CD4-positive, CD25-positive, alpha-beta regulatory T cell (primary cell): Measurements from ENCODE around the gene SLC50A1. TPM values are rescaled to one million over a fixed set of nuclear protein-coding genes. Genes with fewer than 3 reads are reported as not detected.

ENCODE experiments used
- ATAC-seq, 2 donors: fragments of 150-1000 bp; cut with Tn5 transposase; one replicate each; pipeline ENCODE4 v1.10.0; 2021; ENCODE audit warnings: low read depth in 2 of 2, moderate number of reproducible peaks in 2 of 2, moderate library complexity in 1 of 2
- DNase-seq, 3 donors: peaks; one replicate each; pipeline versions ENCODE4 v3.0.0 to v3.0.0-alpha.2; 2012 to 2022; ENCODE audit warnings: mixed read lengths in 1 of 3
- H3K27ac ChIP-seq: one replicate; pipeline ENCODE4 v1.7.0; 2013; ENCODE audit warnings: mild to moderate bottlenecking, low read length; ENCODE audit not compliant: insufficient read depth, poor library complexity, severe bottlenecking
- H3K27me3 ChIP-seq: one replicate; pipeline ENCODE4 v1.7.0; 2013; ENCODE audit warnings: low read length; ENCODE audit not compliant: control insufficient read depth, insufficient read depth
- H3K36me3 ChIP-seq: one replicate; pipeline ENCODE4 v1.7.0; 2013; ENCODE audit warnings: mild to moderate bottlenecking, low read length, moderate library complexity; ENCODE audit not compliant: control insufficient read depth, insufficient read depth
- H3K4me1 ChIP-seq: 2 replicates; pipeline ENCODE4 v1.7.0; 2013; ENCODE audit warnings: mild to moderate bottlenecking, low read length; ENCODE audit not compliant: insufficient read depth, control insufficient read depth, poor library complexity, severe bottlenecking
- H3K4me3 ChIP-seq: one replicate; pipeline ENCODE4 v1.7.0; 2013; ENCODE audit warnings: low read depth, mild to moderate bottlenecking, low read length, moderate library complexity
- H3K9me3 ChIP-seq, 2 experiments: 1 replicate in 1 of 2; 2 replicates in 1 of 2; pipeline ENCODE4 v1.7.0; 2013; ENCODE audit warnings: low read length in 2 of 2, mild to moderate bottlenecking in 1 of 2, moderate library complexity in 1 of 2; ENCODE audit not compliant: control insufficient read depth in 2 of 2
- H3K27ac Mint-ChIP-seq, 3 donors: one replicate each; pipeline ENCODE4 v1.8.0; 2020 to 2022; ENCODE audit warnings: mild to moderate bottlenecking in 3 of 3, mixed read lengths in 3 of 3, moderate library complexity in 2 of 3
- H3K27me3 Mint-ChIP-seq: one replicate; pipeline ENCODE4 v1.8.0; 2022; ENCODE audit warnings: mild to moderate bottlenecking, mixed read lengths
- H3K36me3 Mint-ChIP-seq: one replicate; pipeline ENCODE4 v1.8.0; 2020; ENCODE audit warnings: mixed read lengths
- H3K4me1 Mint-ChIP-seq, 4 donors: one replicate each; pipeline ENCODE4 v1.8.0; 2020 to 2022; ENCODE audit warnings: mixed read lengths in 4 of 4, mild to moderate bottlenecking in 1 of 4
- H3K4me3 Mint-ChIP-seq, 4 donors: one replicate each; pipeline ENCODE4 v1.8.0; 2020 to 2022; ENCODE audit warnings: mild to moderate bottlenecking in 4 of 4, mixed read lengths in 4 of 4, moderate library complexity in 3 of 4
- H3K9me3 Mint-ChIP-seq, 7 donors: one replicate each; pipeline ENCODE4 v1.8.0; 2020 to 2022; ENCODE audit warnings: mixed read lengths in 7 of 7, mild to moderate bottlenecking in 3 of 7, moderate library complexity in 2 of 7
- polyA plus RNA-seq, 4 donors: library from polyadenylated mRNA; unstranded; fragments of 300-500 nt; fragmentation: Illumina TruSeq; gene quantifications; one replicate each; pipeline ENCODE4 v1.2.3, GENCODE V29; 2021
- total RNA-seq: library from RNA; stranded (reverse); gene quantifications from one replicate; pipeline ENCODE4 v1.2.3, GENCODE V29; 2022

SLC50A1 gene
- total and polyA plus RNA-seq, 5 donors from 2014 or later = 24.1 to 59.3 (median 45.4) TPM

DNA sequence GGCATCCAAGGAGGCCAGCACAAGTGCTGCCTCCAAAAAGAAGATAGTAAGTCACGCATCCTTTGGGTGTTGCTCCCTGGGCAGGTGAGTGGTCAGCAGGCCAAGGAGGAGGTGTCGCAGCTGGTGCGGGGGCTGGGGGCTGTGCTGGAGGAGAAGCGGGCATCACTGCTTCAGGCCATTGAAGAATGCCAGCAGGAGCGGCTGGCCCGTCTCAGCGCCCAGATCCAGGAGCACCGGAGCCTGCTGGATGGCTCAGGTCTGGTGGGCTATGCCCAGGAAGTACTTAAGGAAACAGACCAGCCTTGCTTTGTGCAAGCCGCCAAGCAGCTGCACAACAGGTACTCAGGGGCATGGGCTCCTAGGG, 42.2 kb downstream of the SLC50A1 start:
- H3K27me3 ChIP-seq = no peaks in the 10 kb centered on the region
- no peak for ATAC-seq
- no peaks in the 10 kb centered on the region for H3K9me3 Mint-ChIP-seq
- H3K27ac Mint-ChIP-seq = no peak overlapping the region
- peaks cover 12% of the 10 kb centered on the region for H3K36me3 ChIP-seq
- H3K27ac ChIP-seq = no peak overlapping the region
- peaks cover 25% of the 10 kb centered on the region for H3K4me1 ChIP-seq
- H3K9me3 ChIP-seq = no peaks in the 10 kb centered on the region
- peak overlapping the region in 2 of 4 donors; percentile 29 to 63 for H3K4me3 Mint-ChIP-seq
- H3K4me3 ChIP-seq = no peak overlapping the region
- DNase-seq = no peak
- peaks cover 4 to 39% (median 18%) of the 10 kb centered on the region in 4 donors for H3K4me1 Mint-ChIP-seq
- H3K36me3 Mint-ChIP-seq = peaks cover 8% of the 10 kb centered on the region
- no peaks in the 10 kb centered on the region for H3K27me3 Mint-ChIP-seq

DNA sequence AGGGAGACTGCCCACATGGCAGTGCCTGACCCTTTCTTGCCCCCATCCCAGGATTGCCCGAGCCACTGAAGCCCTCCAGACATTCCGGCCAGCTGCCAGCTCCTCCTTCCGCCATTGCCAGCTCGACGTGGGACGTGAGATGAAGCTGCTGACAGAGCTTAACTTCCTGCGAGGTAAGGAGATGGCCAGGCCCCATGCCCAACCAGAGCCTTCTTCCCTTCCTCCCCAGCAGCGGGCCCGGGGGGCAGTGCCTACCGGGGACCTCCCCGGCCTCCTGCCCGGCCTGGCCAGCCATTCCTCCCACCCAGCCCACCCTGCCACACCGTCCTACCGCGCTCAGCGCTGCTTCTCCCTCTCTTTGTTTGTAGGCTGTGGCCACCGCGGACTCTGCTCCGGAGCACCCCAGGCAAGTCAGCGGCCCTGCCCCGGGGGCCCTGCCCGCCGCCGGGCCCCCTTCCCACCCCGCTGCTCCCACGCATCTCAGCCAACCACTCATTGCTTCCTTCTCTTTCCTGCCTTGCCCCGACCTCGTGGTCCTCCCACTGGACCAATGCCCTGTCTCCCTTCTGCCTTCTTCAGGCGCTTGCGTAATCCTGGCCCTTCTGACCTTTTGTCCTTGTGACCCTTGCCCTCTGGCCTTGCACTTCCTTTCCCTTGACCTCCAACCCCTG, 42.9 kb downstream of the SLC50A1 start:
- H3K9me3 Mint-ChIP-seq = no peaks in the 10 kb centered on the region
- no peaks in the 10 kb centered on the region for H3K9me3 ChIP-seq
- H3K4me1 ChIP-seq = peaks cover 21% of the 10 kb centered on the region
- H3K4me3 ChIP-seq = no peak overlapping the region
- DNase-seq (no peak), ATAC-seq (no peak)
- no peak overlapping the region for H3K4me3 Mint-ChIP-seq
- no peak overlapping the region for H3K27ac ChIP-seq
- peak overlapping the region in 1 of 3 donors; percentile 94 for H3K27ac Mint-ChIP-seq
- H3K27me3 Mint-ChIP-seq = no peaks in the 10 kb centered on the region
- H3K27me3 ChIP-seq = no peaks in the 10 kb centered on the region
- H3K36me3 Mint-ChIP-seq = peaks cover 9% of the 10 kb centered on the region
- H3K36me3 ChIP-seq = peaks cover 12% of the 10 kb centered on the region
- H3K4me1 Mint-ChIP-seq = peaks cover 4 to 33% (median 13%) of the 10 kb centered on the region in 4 donors

DNA sequence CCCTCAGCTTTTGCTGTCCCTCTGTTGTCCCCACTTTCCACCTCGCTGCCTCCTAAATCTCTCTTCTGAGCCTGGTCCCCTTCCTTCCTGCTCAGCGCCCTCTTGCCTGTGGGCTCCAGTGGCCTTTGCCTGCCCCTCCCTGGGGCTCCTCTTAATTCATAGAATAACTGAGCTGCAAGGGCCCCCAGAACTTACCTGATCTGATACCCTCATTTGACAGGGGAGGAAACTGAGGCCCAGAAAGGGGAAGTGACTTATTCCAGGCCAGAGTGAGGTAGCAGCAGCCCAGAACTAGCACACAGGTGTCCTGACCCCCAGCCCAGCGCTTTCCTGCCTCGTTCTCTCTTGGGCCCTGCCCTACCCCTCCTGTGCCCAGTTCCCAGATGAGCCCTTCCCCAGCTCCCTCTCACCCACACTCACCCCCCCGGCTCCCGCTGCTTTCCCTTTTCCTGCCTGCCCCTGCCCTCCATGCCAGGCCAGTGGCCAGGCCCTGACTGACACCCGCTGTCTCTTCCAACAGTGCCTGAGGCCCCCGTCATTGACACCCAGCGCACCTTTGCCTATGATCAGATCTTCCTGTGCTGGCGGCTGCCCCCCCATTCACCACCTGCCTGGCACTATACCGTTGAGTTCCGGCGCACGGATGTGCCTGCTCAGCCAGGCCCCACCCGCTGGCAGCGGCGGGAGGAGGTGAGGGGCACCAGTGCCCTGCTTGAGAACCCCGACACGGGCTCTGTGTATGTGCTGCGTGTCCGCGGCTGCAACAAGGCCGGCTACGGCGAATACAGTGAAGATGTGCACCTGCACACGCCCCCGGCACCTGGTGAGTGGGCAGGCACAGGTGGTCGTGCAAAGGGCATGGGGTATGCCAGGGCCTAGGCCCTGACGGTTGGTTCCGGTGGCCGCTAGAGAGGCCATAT, 43.7 kb downstream of the SLC50A1 start:
- Mint-ChIP-seq H3K27ac (peak overlapping the region in 1 of 3 donors; percentile 94), H3K36me3 (peaks cover 9% of the 10 kb centered on the region), H3K4me3 (peak overlapping the region in 1 of 4 donors; percentile 68), H3K27me3 (no peaks in the 10 kb centered on the region), H3K9me3 (no peaks in the 10 kb centered on the region), H3K4me1 (peaks cover 4 to 26% (median 13%) of the 10 kb centered on the region in 4 donors)
- Histone ChIP-seq H3K36me3 (peaks cover 12% of the 10 kb centered on the region), H3K27me3 (no peaks in the 10 kb centered on the region), H3K4me1 (peaks cover 13% of the 10 kb centered on the region), H3K9me3 (no peaks in the 10 kb centered on the region), H3K27ac (no peak overlapping the region), H3K4me3 (no peak overlapping the region)
- DNase-seq = no peak
- ATAC-seq = no peak

DNA sequence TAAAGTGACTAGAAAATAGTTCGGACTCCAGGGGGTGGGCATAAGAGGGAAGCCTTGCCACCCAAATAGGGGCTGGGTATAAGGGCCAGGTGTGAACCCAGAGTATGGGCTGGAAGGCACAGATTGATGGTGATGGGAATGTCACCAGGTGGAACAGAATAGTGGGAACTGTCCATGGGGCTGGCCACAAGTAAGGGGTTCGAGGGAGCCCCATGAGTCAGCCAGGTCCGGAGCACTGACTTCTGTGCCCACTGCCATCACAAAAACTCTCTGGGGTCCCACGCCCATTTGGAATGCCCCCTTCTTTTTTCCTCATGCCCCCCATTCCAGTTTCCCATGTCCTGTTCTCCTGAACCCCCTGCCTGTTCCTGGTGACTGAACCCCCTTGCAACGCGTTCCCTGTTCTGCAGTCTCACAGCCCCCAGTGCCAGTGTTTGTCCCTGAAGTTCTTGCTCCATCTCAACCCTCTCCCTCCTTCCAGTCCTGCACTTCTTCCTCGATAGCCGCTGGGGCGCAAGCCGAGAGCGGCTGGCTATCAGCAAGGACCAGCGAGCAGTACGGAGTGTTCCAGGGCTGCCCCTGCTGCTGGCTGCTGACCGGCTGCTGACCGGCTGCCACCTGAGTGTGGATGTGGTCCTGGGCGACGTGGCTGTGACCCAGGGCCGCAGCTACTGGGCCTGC, 45.9 kb downstream of the SLC50A1 start:
- ATAC-seq (no peak), DNase-seq (no peak)
- peak overlapping the region in 1 of 3 donors; percentile 23 for H3K27ac Mint-ChIP-seq
- Histone ChIP-seq H3K27me3 (no peaks in the 10 kb centered on the region), H3K36me3 (peaks cover 12% of the 10 kb centered on the region), H3K4me1 (peaks cover 5% of the 10 kb centered on the region), H3K9me3 (no peaks in the 10 kb centered on the region), H3K4me3 (no peak overlapping the region), H3K27ac (no peak overlapping the region)
- no peak overlapping the region for H3K4me3 Mint-ChIP-seq
- no peaks in the 10 kb centered on the region for H3K27me3 Mint-ChIP-seq
- H3K36me3 Mint-ChIP-seq = peaks cover 9% of the 10 kb centered on the region
- no peaks in the 10 kb centered on the region for H3K9me3 Mint-ChIP-seq
- H3K4me1 Mint-ChIP-seq = peaks cover 1 to 6% (median 5%) of the 10 kb centered on the region in 4 donors

GRCh38 chr1:155182052-155182550, 46.4 kb downstream of the SLC50A1 start:
- peaks cover 9% of the 10 kb centered on the region for H3K36me3 Mint-ChIP-seq
- peak overlapping the region in 1 of 4 donors; percentile 38 for H3K4me3 Mint-ChIP-seq
- H3K4me1 ChIP-seq = no peaks in the 10 kb centered on the region
- H3K4me3 ChIP-seq = no peak overlapping the region
- H3K27ac ChIP-seq = no peak overlapping the region
- H3K27ac Mint-ChIP-seq = no peak overlapping the region
- H3K4me1 Mint-ChIP-seq = peaks cover 0 to under 1% (median 0%) of the 10 kb centered on the region in 4 donors
- no peaks in the 10 kb centered on the region for H3K27me3 Mint-ChIP-seq
- no peaks in the 10 kb centered on the region for H3K9me3 ChIP-seq
- no peaks in the 10 kb centered on the region for H3K27me3 ChIP-seq
- no peaks in the 10 kb centered on the region for H3K9me3 Mint-ChIP-seq
- ATAC-seq (no peak), DNase-seq (no peak)
- peaks cover 11% of the 10 kb centered on the region for H3K36me3 ChIP-seq

DNA sequence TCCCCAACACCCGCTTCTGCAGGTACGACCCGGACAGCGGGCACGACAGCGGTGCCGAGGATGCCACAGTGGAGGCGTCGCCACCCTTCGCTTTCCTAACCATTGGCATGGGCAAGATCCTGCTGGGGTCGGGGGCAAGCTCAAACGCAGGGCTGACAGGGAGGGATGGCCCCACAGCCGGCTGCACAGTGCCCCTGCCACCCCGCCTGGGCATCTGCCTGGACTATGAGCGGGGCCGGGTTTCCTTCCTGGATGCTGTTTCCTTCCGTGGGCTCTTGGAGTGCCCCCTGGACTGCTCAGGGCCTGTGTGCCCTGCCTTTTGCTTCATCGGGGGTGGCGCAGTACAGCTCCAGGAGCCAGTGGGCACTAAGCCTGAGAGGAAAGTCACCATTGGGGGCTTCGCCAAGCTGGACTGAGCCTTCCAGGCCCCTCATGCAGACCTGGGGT, 48.1 kb downstream of the SLC50A1 start:
- H3K27ac Mint-ChIP-seq = peak overlapping the region in 1 of 3 donors; percentile 6
- DNase-seq (no peak), ATAC-seq (no peak)
- H3K4me1 ChIP-seq = no peaks in the 10 kb centered on the region
- H3K9me3 Mint-ChIP-seq = no peaks in the 10 kb centered on the region
- no peak overlapping the region for H3K4me3 ChIP-seq
- H3K9me3 ChIP-seq = no peaks in the 10 kb centered on the region
- peaks cover 0 to 8% (median 5%) of the 10 kb centered on the region in 4 donors for H3K4me1 Mint-ChIP-seq
- no peak overlapping the region for H3K27ac ChIP-seq
- H3K4me3 Mint-ChIP-seq = no peak overlapping the region
- peaks cover 5% of the 10 kb centered on the region for H3K36me3 ChIP-seq
- H3K36me3 Mint-ChIP-seq = peaks cover 13% of the 10 kb centered on the region
- H3K27me3 ChIP-seq = no peaks in the 10 kb centered on the region
- no peaks in the 10 kb centered on the region for H3K27me3 Mint-ChIP-seq

DNA sequence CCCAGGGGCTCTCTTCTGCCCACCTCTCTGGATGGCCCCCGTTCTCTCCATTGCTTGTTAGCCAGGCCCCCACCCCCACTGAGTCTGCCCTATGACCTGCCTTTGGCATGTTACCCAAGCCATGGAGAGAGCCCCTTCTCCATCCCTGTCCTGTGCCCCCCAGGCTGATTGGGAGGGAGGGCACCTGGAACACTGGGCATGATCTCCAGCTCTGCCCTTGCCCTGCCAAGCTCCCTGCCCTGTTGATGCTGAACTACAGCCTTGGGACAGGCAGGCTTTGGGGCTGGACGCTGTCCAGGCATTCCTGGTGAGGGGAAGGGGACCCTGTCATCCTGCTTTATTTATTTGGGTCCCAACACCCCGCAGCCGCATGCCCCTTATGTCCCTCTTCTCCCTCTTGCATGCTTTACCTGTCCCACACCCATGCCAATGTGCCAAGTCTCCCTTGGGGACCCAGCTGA, 48.7 kb downstream of the SLC50A1 start:
- H3K9me3 ChIP-seq = no peaks in the 10 kb centered on the region
- no peaks in the 10 kb centered on the region for H3K4me1 ChIP-seq
- H3K27me3 ChIP-seq = no peaks in the 10 kb centered on the region
- H3K27me3 Mint-ChIP-seq = no peaks in the 10 kb centered on the region
- no peak overlapping the region for H3K27ac Mint-ChIP-seq
- H3K9me3 Mint-ChIP-seq = no peaks in the 10 kb centered on the region
- H3K4me3 ChIP-seq = no peak overlapping the region
- H3K36me3 ChIP-seq = peaks cover 4% of the 10 kb centered on the region
- H3K4me3 Mint-ChIP-seq = peak overlapping the region in 1 of 4 donors; percentile 52
- no peak for ATAC-seq
- peaks cover 0 to 8% (median 5%) of the 10 kb centered on the region in 4 donors for H3K4me1 Mint-ChIP-seq
- H3K27ac ChIP-seq = no peak overlapping the region
- H3K36me3 Mint-ChIP-seq = peaks cover 10% of the 10 kb centered on the region
- DNase-seq = no peak
